Large intestine (tissue), 3 donors: ENCODE results near the gene PALD1. TPM values are rescaled to one million over a fixed set of nuclear protein-coding genes. Genes with fewer than 3 reads are reported as not detected.
A peak's percentile ranks its signal among the peaks of the same experiment; 100 is the strongest.

Source experiments
- DNase-seq, 2 donors: peaks; one replicate each; pipeline versions ENCODE4 v3.0.0 to v3.0.0-alpha.2; 2013
- H3K27ac ChIP-seq: one replicate; pipeline ENCODE4 v1.5.1; 2013; ENCODE audit warnings: low read length
- H3K27me3 ChIP-seq: 2 replicates; pipeline ENCODE4 v1.6.1; 2013; ENCODE audit warnings: low read length; ENCODE audit not compliant: control insufficient read depth, insufficient read depth
- H3K36me3 ChIP-seq: 2 replicates; pipeline ENCODE4 v1.6.1; 2013; ENCODE audit warnings: low read length; ENCODE audit not compliant: control insufficient read depth, insufficient read depth
- H3K4me1 ChIP-seq: one replicate; pipeline ENCODE4 v1.6.1; 2013; ENCODE audit warnings: low read length; ENCODE audit not compliant: control insufficient read depth, insufficient read depth
- H3K4me3 ChIP-seq: one replicate; pipeline ENCODE4 v1.5.1; 2013; ENCODE audit warnings: low read length
- H3K9me3 ChIP-seq: one replicate; pipeline ENCODE4 v1.6.1; 2013; ENCODE audit warnings: mild to moderate bottlenecking, low read depth, low read length, moderate library complexity; ENCODE audit not compliant: control insufficient read depth
- WGBS: methylation state at CpG from one replicate; pipeline ENCODE4 v1.1.5; 2013; ENCODE audit warnings: low lambda C conversion rate; ENCODE audit not compliant: insufficient coverage; 5-methylcytosine and 5-hydroxymethylcytosine counted together
- polyA plus RNA-seq: library from polyadenylated mRNA; unstranded; fragments of 120-200 nt; gene quantifications from one replicate; pipeline ENCODE4 v1.2.1, GENCODE V29; 2013

Gene PALD1
- polyA plus RNA-seq, 1 donor = 6.1 TPM

DNA sequence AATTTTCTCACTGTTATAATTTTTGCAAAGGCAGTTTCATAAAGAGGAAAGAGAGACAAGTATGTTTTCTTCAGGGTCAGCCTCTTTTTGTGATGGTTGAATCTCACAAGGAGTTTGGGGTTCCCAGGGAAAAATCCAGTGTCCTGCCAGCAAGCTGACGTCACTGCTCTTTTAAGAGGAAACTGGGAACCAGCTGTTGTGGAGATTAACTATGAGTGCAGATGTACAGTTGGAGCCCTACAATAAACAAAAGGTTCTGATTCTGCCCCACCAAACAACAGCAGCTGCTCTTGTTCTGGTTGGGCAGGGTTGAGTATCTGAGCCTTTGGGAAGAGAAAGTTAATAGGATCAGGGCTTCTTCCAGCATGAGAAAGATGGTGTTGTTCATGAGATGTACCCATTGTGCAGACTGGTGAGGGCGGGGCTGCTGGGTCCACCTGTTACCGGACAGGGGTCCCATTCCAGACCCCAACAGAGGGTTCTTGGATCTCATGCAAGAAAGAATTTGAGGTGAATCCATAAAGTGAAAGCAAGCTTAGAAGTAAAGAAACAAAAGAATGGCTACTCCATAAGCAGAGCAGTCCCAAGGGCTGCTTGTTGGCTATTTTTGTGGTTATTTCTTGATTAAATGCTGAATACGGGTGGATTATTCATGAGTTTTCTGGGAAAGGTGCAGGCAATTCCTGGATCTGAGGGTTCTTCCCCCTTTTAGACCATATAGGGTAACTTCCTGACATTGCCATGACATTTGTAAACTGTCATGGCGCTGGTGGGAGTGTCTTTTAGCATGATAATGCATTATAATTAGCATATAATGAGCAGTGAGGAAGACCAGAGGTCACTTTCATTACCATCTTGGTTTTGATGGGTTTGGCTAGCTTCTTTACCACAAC is 111.4 kb downstream of the PALD1 start:
- no peaks in the 10 kb centered on the region for H3K9me3 ChIP-seq
- peak; percentile 35 to 62 for DNase-seq
- H3K27me3 ChIP-seq = no peaks in the 10 kb centered on the region
- H3K36me3 ChIP-seq = no peaks in the 10 kb centered on the region
- no CpG with 5 or more reads among the region's 5 CpGs for WGBS
- H3K4me3 ChIP-seq = no peak overlapping the region
- peaks cover 5% of the 10 kb centered on the region for H3K4me1 ChIP-seq
- peak overlapping the region; percentile 68 for H3K27ac ChIP-seq

DNA sequence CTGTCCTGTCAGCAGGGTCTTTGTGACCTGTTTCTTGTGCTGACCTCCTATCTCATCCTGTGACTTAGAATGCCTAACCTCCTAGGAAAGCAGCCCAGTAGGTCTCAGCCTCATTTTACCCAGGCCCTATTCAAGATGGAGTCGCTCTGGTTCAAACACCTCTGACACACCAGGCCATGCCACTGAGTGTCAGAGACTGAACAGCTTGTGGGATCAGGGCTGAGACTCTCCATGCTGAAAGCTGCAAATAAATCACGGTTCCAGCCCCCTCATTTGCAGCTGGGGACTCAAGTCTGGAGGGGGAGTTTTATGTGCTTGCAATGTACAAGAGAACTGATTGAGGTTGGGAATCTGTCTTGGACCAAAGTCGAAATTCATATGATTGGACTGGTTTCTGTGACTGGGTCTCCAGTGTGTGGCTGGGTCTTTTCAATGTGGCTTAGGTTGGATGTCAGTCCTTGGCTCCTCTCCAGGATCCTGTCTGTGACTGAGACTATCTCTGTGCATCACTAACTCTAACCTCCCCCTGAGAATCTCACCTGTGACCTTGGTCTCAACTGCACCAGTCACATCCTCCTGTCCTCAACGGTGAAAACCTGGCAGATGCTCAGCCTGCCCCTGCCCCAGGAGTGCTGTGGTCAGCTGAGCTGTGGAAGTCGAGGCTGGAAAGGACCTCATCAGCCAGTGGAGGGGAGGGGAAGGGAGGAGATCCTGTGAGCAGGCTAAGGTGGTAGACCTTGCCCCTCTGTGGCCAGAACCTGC is 112.3 kb downstream of the PALD1 start:
- H3K27me3 ChIP-seq = no peaks in the 10 kb centered on the region
- DNase-seq = no peak
- H3K36me3 ChIP-seq = no peaks in the 10 kb centered on the region
- no peaks in the 10 kb centered on the region for H3K9me3 ChIP-seq
- peaks cover 8% of the 10 kb centered on the region for H3K4me1 ChIP-seq
- no peak overlapping the region for H3K4me3 ChIP-seq
- H3K27ac ChIP-seq = no peak overlapping the region
- no CpG with 5 or more reads among the region's 5 CpGs for WGBS

- peaks cover 16% of the 10 kb centered on the region for H3K4me1 ChIP-seq
- no peaks in the 10 kb centered on the region for H3K9me3 ChIP-seq
- H3K27ac ChIP-seq = no peak overlapping the region
- H3K27me3 ChIP-seq = no peaks in the 10 kb centered on the region
- H3K36me3 ChIP-seq = no peaks in the 10 kb centered on the region
- DNase-seq = no peak
- no peak overlapping the region for H3K4me3 ChIP-seq
- no CpG with 5 or more reads among the region's 2 CpGs for WGBS
Measured at GRCh38 chr10:70592186-70592735, 113.7 kb downstream of the PALD1 start.

DNA sequence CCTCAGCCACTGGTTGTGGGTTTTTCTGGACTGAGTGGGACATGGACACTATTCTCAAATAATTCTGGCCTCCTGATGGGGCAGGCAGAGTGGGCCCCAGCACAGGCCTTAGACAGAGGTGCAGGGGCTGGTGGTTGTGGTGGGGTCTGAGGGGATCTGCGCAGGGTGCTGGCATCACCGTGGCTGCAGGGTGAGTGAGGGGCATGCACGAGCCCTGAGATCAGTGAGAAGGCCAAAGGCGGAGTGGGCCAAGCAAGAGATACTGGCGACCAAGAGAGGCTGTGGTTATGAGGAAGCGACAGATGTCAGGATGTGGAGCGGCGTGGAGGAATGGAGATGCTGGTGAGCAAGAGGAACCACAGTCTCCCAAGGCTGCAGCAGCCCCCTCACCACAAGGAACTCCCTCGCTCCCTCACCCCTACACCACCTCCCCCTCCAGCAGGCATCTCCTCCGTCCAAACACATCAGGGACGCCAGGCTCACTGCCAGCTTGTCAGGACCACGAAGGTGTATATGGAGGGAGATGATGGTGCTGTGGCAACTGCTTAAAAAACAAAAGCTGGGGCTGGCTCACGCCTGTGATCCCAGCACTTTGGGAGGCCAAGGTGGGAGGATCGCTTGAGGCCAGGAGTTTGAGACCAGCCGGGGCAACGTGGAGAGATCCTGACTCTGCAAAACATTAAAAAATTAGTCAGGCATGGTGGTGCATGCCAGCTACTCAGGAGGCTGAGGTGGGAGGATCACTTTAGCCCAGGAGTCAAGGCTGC is 114.4 kb downstream of the PALD1 start:
- H3K4me3 ChIP-seq = no peak overlapping the region
- no peak overlapping the region for H3K27ac ChIP-seq
- H3K27me3 ChIP-seq = no peaks in the 10 kb centered on the region
- no peaks in the 10 kb centered on the region for H3K36me3 ChIP-seq
- no peaks in the 10 kb centered on the region for H3K9me3 ChIP-seq
- H3K4me1 ChIP-seq = peaks cover 16% of the 10 kb centered on the region
- no peak for DNase-seq
- WGBS = 93% methylated on average over 3 of the region's 16 CpGs

GRCh38 chr10:70593513-70593890 is 114.9 kb downstream of the PALD1 start:
- Histone ChIP-seq H3K27ac (no peak overlapping the region), H3K4me3 (no peak overlapping the region), H3K9me3 (peaks cover 2% of the 10 kb centered on the region), H3K36me3 (no peaks in the 10 kb centered on the region), H3K27me3 (no peaks in the 10 kb centered on the region), H3K4me1 (peaks cover 16% of the 10 kb centered on the region)
- no CpG with 5 or more reads among the region's 7 CpGs for WGBS
- no peak for DNase-seq

DNA sequence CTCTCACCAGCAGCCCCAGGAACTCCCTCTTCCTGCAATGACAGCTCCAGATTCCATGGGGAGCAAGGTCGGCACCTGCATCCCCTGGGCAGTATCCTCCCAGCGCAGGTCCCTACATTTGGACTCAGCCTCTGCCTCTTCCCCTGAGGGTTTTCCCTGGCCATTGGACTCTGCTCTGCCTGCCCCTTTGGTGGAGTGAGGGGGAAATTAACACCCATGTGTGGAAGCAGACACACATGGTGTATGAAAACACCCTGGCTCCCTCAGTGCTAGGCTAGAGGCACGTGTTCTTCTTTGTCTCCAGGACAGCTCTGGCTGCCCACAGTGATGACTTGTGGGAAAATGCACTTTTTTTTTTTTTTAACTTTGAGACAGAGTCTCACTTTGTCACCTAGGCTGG is 115.6 kb downstream of the PALD1 start:
- WGBS = no CpG with 5 or more reads among the region's 3 CpGs
- Histone ChIP-seq H3K27me3 (no peaks in the 10 kb centered on the region), H3K36me3 (no peaks in the 10 kb centered on the region), H3K4me3 (no peak overlapping the region), H3K27ac (no peak overlapping the region), H3K9me3 (peaks cover 5% of the 10 kb centered on the region), H3K4me1 (peaks cover 16% of the 10 kb centered on the region)
- DNase-seq = no peak

GRCh38 chr10:70595566-70596016 is 117.0 kb downstream of the PALD1 start:
- no peaks in the 10 kb centered on the region for H3K36me3 ChIP-seq
- H3K27me3 ChIP-seq = no peaks in the 10 kb centered on the region
- peaks cover 8% of the 10 kb centered on the region for H3K9me3 ChIP-seq
- WGBS = no CpG with 5 or more reads among the region's 5 CpGs
- peak; percentile 23 to 56 for DNase-seq
- peaks cover 16% of the 10 kb centered on the region for H3K4me1 ChIP-seq
- no peak overlapping the region for H3K4me3 ChIP-seq
- H3K27ac ChIP-seq = peak overlapping the region; percentile 61

GRCh38 chr10:70596110-70596798 is 117.7 kb downstream of the PALD1 start:
- Histone ChIP-seq H3K27me3 (no peaks in the 10 kb centered on the region), H3K36me3 (no peaks in the 10 kb centered on the region), H3K4me3 (no peak overlapping the region), H3K9me3 (peaks cover 9% of the 10 kb centered on the region), H3K27ac (peak overlapping the region; percentile 61), H3K4me1 (peaks cover 16% of the 10 kb centered on the region)
- no CpG with 5 or more reads among the region's 14 CpGs for WGBS
- DNase-seq = peak; percentile 74 to 90

- H3K36me3 ChIP-seq = no peaks in the 10 kb centered on the region
- H3K4me1 ChIP-seq = peaks cover 16% of the 10 kb centered on the region
- H3K27me3 ChIP-seq = no peaks in the 10 kb centered on the region
- no peak for DNase-seq
- no CpG with 5 or more reads among the region's 8 CpGs for whole genome bisulfite sequencing
- H3K4me3 ChIP-seq = no peak overlapping the region
- no peak overlapping the region for H3K27ac ChIP-seq
- peaks cover 9% of the 10 kb centered on the region for H3K9me3 ChIP-seq
Measured at GRCh38 chr10:70596860-70597809, 118.6 kb downstream of the PALD1 start.
